Measurements from ENCODE around the gene HNF4A.

HNF4A gene

GRCh38 chr20:44392776-44393607 lies 37.5 kb downstream of the HNF4A start:
- no peak for DNase-seq (ENCODE audit: low spot score)

- no peak for DNase-seq (ENCODE audit: low spot score)
Measured at GRCh38 chr20:44393608-44394451, 38.3 kb downstream of the HNF4A start.

DNA sequence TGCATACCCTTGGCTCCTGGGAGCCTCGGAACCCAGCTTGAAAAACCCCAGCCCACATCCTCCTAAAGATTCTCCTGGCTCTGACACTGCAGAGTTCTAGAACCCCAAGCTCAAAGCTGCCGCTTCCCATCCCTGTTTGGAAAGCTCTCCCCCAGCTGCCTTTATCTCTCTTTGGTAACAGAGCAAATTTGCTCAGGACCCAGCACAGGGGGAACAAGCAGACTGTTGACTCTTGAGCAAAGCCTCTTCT lies 38.9 kb downstream of the HNF4A start:
- DNase-seq (ENCODE audit: low spot score): no peak

DNA sequence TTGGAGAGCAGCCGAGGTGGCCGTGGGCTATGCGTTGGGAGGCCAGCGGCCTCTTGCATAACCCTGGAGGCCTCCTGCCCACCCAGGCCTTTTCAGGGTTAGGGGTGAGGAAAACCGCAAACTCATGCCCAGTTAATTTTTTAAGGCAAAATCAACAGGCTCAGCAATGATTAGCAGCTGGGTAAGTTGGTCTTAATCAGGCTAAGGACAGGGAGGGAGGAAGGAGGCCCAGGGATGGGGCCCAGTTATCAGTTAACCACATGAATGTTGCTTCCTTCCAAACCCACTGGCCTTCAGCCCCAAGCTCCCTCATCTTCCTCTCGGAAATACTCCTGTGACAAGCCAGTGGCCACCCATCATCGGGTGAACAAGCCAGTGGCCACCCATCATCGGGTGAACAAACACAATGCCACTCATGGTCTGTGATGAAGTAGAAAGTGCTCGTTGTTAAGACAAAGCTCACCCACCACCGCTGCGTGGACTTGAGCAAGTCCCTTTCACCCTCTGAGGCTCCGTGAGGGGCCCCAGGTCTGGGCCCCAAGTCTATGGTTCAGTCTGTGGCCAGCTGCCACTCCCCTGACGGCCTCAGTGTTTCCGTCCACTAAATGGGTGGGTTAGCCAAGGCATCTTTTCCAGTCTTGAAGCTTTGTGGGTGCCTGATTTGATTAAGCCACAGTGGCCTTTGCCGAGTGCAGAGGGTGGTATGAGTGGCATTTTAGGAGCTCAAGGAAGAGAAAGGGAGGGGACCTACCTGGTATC lies 39.4 kb downstream of the HNF4A start:
- no peak for DNase-seq (ENCODE audit: low spot score)

- DNase-seq (ENCODE audit: low spot score): no peak
Measured at GRCh38 chr20:44395461-44396340, 40.2 kb downstream of the HNF4A start.

DNA sequence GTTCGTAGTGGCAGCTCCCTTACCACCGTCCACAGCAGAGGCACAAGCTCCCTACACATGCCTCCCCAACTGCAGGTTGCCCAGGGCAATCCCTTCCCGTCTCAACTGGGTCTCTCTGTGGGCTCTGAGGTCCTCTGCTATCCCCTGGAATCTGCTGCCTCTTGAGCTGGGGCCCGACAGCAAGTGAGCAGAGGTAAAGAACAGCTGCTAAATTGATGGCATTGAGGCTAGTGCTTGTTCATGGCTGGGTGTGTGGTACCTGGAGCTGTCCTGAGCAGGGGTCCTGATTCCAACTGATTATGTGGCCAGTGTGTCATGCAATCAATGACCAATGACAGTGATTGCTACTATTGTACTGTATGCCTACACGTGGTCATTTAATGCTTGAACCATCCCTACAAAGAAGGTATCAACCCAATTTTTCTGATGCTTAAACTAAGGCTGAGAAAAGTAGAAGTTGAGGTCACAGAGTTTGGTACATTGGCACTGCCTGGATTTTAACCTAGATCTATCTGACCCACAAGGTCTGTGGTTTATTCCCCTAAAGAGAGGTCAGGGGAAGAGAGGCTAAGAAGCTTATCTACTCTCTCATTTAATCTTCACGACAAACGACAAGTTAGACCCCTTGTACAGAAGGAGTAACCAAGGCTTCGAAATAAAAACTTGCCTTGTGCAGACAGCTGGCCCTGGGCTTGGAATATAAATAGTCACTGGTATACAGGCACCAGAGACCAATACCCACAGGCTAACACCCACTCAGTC lies 41.1 kb downstream of the HNF4A start:
- no peak for DNase-seq (ENCODE audit: low spot score)

DNA sequence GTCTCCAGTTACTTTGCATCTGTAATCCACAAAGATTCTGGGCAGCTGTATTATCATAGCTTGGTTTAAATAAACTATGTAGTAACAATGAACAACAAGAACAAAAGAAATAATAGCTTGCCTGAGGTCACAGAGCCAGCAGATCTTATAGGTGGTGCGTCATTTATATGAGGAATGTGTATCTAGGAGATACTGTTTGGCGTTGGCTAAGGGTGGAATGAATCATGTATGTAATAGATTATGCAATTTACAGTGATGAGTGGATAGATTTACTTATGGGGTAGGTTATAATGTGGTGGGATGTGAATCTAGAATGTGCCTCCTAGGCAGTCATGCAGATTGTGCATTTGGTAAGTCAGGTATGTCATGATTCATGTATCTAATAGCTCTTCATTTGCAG lies 42.8 kb downstream of the HNF4A start:
- DNase-seq (ENCODE audit: low spot score): no peak

DNA sequence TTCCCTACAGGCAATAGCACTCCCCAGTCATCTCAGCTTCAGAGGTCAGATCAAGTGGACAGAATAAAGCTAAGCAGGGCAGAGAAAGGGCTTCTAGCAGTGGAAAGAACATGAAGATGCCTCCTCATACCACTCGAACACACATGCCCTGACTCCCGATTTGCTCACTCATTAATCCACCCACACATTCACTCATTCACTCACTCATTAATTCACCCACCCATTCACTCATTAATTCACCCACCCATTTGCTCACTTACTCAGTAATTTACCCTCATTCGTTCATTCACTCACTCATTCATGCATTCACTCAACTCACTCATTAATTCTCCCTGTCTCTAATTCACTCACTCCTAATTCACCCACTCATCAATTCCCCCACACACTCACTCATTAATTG lies 43.9 kb downstream of the HNF4A start:
- DNase-seq (ENCODE audit: low spot score): no peak

DNA sequence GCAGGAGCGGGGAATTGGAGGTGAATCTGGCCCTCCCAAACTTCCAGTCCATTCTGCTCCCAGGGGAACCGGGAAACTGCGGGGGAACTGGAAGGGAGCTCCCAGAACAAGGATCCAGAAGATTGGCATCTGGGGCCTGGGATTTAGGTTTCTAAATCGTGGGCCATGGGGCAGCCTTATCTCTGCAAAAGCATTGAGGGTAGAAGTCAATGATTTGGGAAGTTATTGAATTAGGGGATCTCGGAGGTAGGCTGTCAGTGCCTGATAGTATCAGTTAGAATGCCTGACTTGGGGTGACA lies 45.1 kb downstream of the HNF4A start:
- no peak for DNase-seq (ENCODE audit: low spot score)

DNA sequence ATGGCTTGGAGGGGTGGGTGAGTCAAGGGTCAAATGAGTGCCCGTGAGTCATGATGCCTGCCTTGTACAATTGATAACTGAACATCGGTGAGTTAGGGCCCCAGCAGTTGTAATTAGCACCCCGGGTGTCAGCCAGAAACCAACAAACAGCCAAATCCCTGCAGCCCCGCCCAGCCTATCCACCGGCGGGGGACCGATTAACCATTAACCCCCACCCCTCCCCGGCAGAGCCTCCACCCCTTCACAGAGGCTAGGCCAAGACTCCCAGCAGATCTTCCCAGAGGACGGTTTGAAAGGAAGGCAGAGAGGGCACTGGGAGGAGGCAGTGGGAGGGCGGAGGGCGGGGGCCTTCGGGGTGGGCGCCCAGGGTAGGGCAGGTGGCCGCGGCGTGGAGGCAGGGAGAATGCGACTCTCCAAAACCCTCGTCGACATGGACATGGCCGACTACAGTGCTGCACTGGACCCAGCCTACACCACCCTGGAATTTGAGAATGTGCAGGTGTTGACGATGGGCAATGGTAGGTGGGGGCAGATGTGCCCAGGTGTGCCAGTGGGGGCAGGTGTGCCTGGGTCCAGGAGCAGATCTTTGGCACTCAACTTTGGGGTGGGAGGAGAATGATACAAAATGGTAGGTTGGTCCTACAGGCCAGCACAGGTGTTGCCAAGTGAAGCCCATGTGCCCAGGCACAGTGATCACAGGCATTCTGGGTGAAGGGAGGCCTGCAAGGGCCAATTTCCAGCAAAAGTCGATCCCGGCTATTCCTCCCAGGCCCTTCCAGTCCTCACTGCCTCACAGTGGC lies 45.7 kb downstream of the HNF4A start:
- no peak for DNase-seq (ENCODE audit: low spot score)

GRCh38 chr20:44401770-44402390 lies 46.4 kb downstream of the HNF4A start:
- DNase-seq (ENCODE audit: low spot score): no peak

GRCh38 chr20:44402391-44403193 lies 47.1 kb downstream of the HNF4A start:
- no peak for DNase-seq (ENCODE audit: low spot score)

- no peak for DNase-seq (ENCODE audit: low spot score)
Measured at GRCh38 chr20:44403194-44404112, 48.0 kb downstream of the HNF4A start.

- no peak for DNase-seq (ENCODE audit: low spot score)
Measured at GRCh38 chr20:44404204-44405181, 49.0 kb downstream of the HNF4A start.

DNA sequence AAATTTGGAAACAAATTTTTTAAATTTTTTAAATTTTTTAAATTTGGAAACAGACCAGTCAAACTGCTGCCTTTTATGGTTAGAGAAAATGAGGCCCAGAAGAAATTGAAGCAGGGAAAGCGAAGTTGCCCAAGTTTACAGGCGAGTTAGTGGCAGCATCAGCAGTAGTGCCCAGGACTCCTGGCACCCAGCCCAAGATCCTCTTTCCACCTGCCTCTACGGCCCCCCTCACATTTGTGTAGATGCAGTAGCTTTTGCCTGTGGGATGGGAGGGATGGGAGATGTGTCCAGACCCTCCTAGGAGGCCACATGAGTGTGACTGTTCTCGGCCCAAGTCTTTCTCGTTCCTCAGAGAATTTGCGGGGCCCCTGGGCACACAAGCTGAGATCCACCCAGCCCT lies 49.8 kb downstream of the HNF4A start:
- DNase-seq (ENCODE audit: low spot score): no peak

- no peak for DNase-seq (ENCODE audit: low spot score)
Measured at GRCh38 chr20:44405785-44406571, 50.5 kb downstream of the HNF4A start.
